ENCODE data around the gene C1orf210. TPM values are rescaled to one million over a fixed set of nuclear protein-coding genes. Genes with fewer than 3 reads are reported as not detected.

C1orf210 gene
- polyA plus RNA-seq, 1 experiment, result not detected

GRCh38 chr1:43269627-43270375 is 15.6 kb downstream of the C1orf210 start, which contains the start of gene TMEM125:
Gene TMEM125 (plus strand): TSS chr1:43269983. CDS start chr1:43272723, 2,740 bp downstream.
- Histone ChIP-seq H3K36me3 (ENCODE audit: control insufficient read depth, insufficient read depth, low read length) (no peaks in the 10 kb centered on the region), H3K4me3 (ENCODE audit: low read depth, low read length) (no peak within 1 kb of the TSS), H3K27me3 (ENCODE audit: control insufficient read depth, insufficient read depth, low read length) (peaks cover 6% of the 10 kb centered on the region)
- DNase-seq (ENCODE audit: low read depth), result no peak
- ChIA-PET POLR2A (no interaction called here), CTCF (interaction anchor here (1.2 to 1.5 kb wide), 2 partner anchors 12 kb away, joined by 3 read pairs; no protein-coding TSS in a partner anchor)
- TF ChIP-seq, protein P1, sequence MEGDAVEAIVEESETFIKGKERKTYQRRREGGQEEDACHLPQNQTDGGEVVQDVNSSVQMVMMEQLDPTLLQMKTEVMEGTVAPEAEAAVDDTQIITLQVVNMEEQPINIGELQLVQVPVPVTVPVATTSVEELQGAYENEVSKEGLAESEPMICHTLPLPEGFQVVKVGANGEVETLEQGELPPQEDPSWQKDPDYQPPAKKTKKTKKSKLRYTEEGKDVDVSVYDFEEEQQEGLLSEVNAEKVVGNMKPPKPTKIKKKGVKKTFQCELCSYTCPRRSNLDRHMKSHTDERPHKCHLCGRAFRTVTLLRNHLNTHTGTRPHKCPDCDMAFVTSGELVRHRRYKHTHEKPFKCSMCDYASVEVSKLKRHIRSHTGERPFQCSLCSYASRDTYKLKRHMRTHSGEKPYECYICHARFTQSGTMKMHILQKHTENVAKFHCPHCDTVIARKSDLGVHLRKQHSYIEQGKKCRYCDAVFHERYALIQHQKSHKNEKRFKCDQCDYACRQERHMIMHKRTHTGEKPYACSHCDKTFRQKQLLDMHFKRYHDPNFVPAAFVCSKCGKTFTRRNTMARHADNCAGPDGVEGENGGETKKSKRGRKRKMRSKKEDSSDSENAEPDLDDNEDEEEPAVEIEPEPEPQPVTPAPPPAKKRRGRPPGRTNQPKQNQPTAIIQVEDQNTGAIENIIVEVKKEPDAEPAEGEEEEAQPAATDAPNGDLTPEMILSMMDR (IDR thresholded peaks at IDR 0.05; ENCODE audit: insufficient read depth, low read depth, low read length), result no peak

DNA sequence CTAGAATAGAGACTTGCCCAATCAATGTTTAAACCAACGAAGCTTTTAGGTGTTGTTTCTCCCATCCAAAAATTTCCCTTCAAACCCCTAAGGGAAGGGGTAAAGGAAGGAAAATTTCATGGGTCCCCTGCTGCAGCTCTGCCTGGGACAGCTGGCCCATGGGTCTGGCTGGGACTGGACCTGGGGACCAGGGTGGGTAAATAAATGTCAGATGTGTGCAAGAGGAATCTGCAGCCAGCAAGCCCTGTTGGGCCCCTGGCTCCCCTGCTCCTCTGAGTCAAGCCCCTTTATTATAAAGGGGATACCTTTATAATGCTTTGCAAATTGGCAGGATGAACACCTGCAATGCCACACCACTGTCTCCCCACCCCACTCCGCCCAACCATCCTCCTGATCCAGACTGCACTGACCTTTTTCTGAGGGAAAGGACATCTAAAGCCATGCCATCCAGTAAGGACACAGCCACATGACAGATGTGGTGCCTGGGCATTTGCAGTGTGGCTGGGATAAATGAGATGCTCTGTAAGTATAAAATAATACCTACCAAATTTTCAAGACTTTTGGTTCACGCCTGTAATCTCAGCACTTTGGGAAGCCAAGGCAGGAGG is 17.5 kb downstream of the C1orf210 start:
- Histone ChIP-seq H3K4me3 (ENCODE audit: low read depth, low read length) (no peak overlapping the region), H3K27me3 (ENCODE audit: control insufficient read depth, insufficient read depth, low read length) (peaks cover 6% of the 10 kb centered on the region), H3K36me3 (ENCODE audit: control insufficient read depth, insufficient read depth, low read length) (no peaks in the 10 kb centered on the region)
- ChIA-PET CTCF (interaction anchor here (1.4 kb wide), 1 partner anchor 10 kb away, joined by 4 read pairs; no protein-coding TSS in a partner anchor), POLR2A (no interaction called here)
- TF ChIP-seq, protein P1 (IDR thresholded peaks at IDR 0.05; ENCODE audit: insufficient read depth, low read depth, low read length), result no peak
- DNase-seq (ENCODE audit: low read depth), result no peak

GRCh38 chr1:43267291-43267805 is 18.0 kb downstream of the C1orf210 start:
- H3K4me3 ChIP-seq (ENCODE audit: low read depth, low read length), result no peak overlapping the region
- H3K27me3 ChIP-seq (ENCODE audit: control insufficient read depth, insufficient read depth, low read length), result peaks cover 6% of the 10 kb centered on the region
- ChIA-PET POLR2A (no interaction called here), CTCF (interaction anchor here (0.6 to 1.4 kb wide), 2 partner anchors 9 to 29 kb away, joined by 3 to 4 read pairs; no protein-coding TSS in a partner anchor)
- TF ChIP-seq, protein P1 (IDR thresholded peaks at IDR 0.05; ENCODE audit: insufficient read depth, low read depth, low read length), result no peak
- DNase-seq (ENCODE audit: low read depth), result peak; percentile 47
- no peaks in the 10 kb centered on the region for H3K36me3 ChIP-seq (ENCODE audit: control insufficient read depth, insufficient read depth, low read length)

DNA sequence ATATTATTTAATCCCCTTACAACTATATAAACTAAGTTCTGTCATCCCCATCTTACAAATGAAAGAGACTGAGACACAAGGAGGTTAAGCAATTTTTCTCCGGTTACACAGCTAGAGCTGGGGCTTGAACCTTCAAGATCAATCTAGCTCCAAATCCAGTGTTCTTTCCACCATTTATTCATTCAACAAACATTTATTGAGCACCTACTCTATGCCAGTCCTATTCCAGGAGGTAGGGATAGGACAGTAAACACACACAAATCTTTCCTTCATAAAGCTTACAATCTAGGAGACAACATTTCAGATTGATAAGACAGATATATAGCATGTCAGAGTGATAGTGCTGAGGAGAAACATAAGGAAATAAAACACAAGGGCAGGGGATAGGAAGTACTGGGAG is 18.5 kb downstream of the C1orf210 start:
- peaks cover 6% of the 10 kb centered on the region for H3K27me3 ChIP-seq (ENCODE audit: control insufficient read depth, insufficient read depth, low read length)
- DNase-seq (ENCODE audit: low read depth), result no peak
- H3K36me3 ChIP-seq (ENCODE audit: control insufficient read depth, insufficient read depth, low read length), result no peaks in the 10 kb centered on the region
- CTCF ChIA-PET, result interaction anchor here (0.6 to 1.4 kb wide), 2 partner anchors 9 to 28 kb away, joined by 3 to 4 read pairs; no protein-coding TSS in a partner anchor
- POLR2A ChIA-PET, result interaction anchor here (0.6 kb wide), 1 partner anchor 500 kb away, joined by 4 read pairs; no protein-coding TSS in a partner anchor
- H3K4me3 ChIP-seq (ENCODE audit: low read depth, low read length), result no peak overlapping the region
- TF ChIP-seq, protein P1 (IDR thresholded peaks at IDR 0.05; ENCODE audit: insufficient read depth, low read depth, low read length), result no peak

DNA sequence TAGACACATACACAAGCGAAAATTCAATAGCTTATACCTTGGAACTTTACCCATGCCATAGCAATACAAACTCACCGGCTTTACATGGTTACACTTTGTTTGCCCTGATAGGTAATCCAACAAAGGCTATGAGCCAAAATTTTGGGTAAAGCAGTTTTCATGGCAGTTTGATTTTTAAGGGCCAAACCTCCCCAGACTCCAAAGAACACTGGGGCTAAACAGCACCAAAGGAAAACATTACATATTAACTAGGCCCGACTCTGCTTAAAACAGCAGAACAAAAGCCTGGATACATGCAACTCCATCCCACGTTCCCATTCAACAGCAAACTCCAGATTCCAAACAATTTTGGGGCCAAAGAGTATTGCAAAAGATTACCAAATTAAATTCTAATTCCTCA is 19.9 kb downstream of the C1orf210 start:
- ChIA-PET POLR2A (no interaction called here), CTCF (no interaction called here)
- H3K4me3 ChIP-seq (ENCODE audit: low read depth, low read length), result no peak overlapping the region
- no peak for DNase-seq (ENCODE audit: low read depth)
- peaks cover 5% of the 10 kb centered on the region for H3K27me3 ChIP-seq (ENCODE audit: control insufficient read depth, insufficient read depth, low read length)
- TF ChIP-seq, protein P1 (IDR thresholded peaks at IDR 0.05; ENCODE audit: insufficient read depth, low read depth, low read length), result no peak
- H3K36me3 ChIP-seq (ENCODE audit: control insufficient read depth, insufficient read depth, low read length), result no peaks in the 10 kb centered on the region
